OCI-LY7 (cell line): ENCODE results near the gene WDR26. TPM values are rescaled to one million over a fixed set of nuclear protein-coding genes. Genes with fewer than 3 reads are reported as not detected.
"Not testable (repeated sequence)": the region's sequence is repeated elsewhere in the genome, so short reads cannot be mapped to it uniquely, and the experiment has no call there.

ENCODE experiments used
- BruUV-seq: library from RNA; stranded (reverse); fragments of 400-500 nt; replicated peaks from 2 replicates; lab custom pipeline; 2021; lab: Mats Ljungman, UMichigan
- CTCF ChIA-PET: fragments of 300-600 bp; sonication (Branson Sonifier 250); formaldehyde crosslinking; loops from one replicate; lab custom pipeline; 2022; ENCODE audit warnings: antibody characterized with exemption; ENCODE audit not compliant: unreplicated experiment; lab: Charles Lee
- POLR2A ChIA-PET: fragments of 300-600 bp; sonication (Branson Sonifier 250); formaldehyde crosslinking; loops from one replicate; lab custom pipeline; 2022; ENCODE audit warnings: antibody characterized with exemption; lab: Charles Lee
- DNase-seq: peaks from one replicate; pipeline ENCODE4 v3.0.0-alpha.2; 2015; ENCODE audit warnings: low spot score
- H2AFZ ChIP-seq: fragments of 200-600 bp; sonication (generic), shearing (Covaris generic); 2 replicates; pipeline ENCODE4 v1.6.1; 2014; ENCODE audit warnings: mild to moderate bottlenecking, antibody characterized with exemption, low read length, moderate library complexity
- H3K27ac ChIP-seq: fragments of 200-600 bp; sonication (generic); 2 replicates; pipeline ENCODE4 v1.5.1; 2014; ENCODE audit warnings: mixed run types, low read depth, mild to moderate bottlenecking, moderate library complexity, low read length, inconsistent platforms; ENCODE audit not compliant: poor library complexity, severe bottlenecking
- H3K36me3 ChIP-seq: fragments of 200-600 bp; sonication (generic); 2 replicates; pipeline ENCODE4 v1.6.1; 2014; ENCODE audit warnings: mild to moderate bottlenecking, antibody characterized with exemption, low read length, moderate library complexity, mixed read lengths; ENCODE audit not compliant: insufficient read depth
- H3K4me1 ChIP-seq: fragments of 200-600 bp; sonication (generic); 2 replicates; pipeline ENCODE4 v1.5.1; 2014; ENCODE audit warnings: mild to moderate bottlenecking, low read length; ENCODE audit not compliant: insufficient read depth, poor library complexity, severe bottlenecking
- H3K4me2 ChIP-seq: fragments of 200-600 bp; sonication (generic); 2 replicates; pipeline ENCODE4 v1.6.1; 2014; ENCODE audit warnings: mild to moderate bottlenecking, low read length
- H3K4me3 ChIP-seq: fragments of 200-600 bp; sonication (generic); 2 replicates; pipeline ENCODE4 v1.5.1; 2014; ENCODE audit warnings: mild to moderate bottlenecking, low read depth, low read length; ENCODE audit not compliant: poor library complexity, severe bottlenecking
- H3K79me2 ChIP-seq: fragments of 200-600 bp; sonication (generic); 2 replicates; pipeline ENCODE4 v1.6.1; 2016; ENCODE audit warnings: low read depth, mild to moderate bottlenecking, low read length, moderate library complexity, mixed read lengths; ENCODE audit not compliant: insufficient read depth
- H3K9me2 ChIP-seq: fragments of 200-600 bp; sonication (generic); 2 replicates; pipeline ENCODE4 v1.6.1; 2016; ENCODE audit warnings: mild to moderate bottlenecking, low read length, mixed read lengths; ENCODE audit not compliant: insufficient read depth
- H3K9me3 ChIP-seq: fragments of 200-600 bp; sonication (generic); 2 replicates; pipeline ENCODE4 v1.6.1; 2014; ENCODE audit warnings: mild to moderate bottlenecking, mixed run types, low read length, mixed read lengths
- H4K20me1 ChIP-seq: fragments of 200-600 bp; sonication (generic); 2 replicates; pipeline ENCODE4 v1.6.1; 2014; ENCODE audit warnings: mild to moderate bottlenecking, antibody characterized with exemption, low read length, moderate library complexity, mixed read lengths; ENCODE audit not compliant: insufficient read depth
- CTCF ChIP-seq: fragments of 200-600 bp; sonication (generic); conservative IDR thresholded peaks from 2 replicates; pipeline ENCODE4 v1.5.1; 2014; ENCODE audit warnings: mild to moderate bottlenecking, antibody characterized with exemption, low read length, moderate library complexity, mixed read lengths
- EZH2phosphoT487 ChIP-seq: fragments of 200-600 bp; sonication (generic); IDR thresholded peaks from 2 replicates; pipeline ENCODE4 v1.6.1; 2018; ENCODE audit warnings: low read depth, borderline replicate concordance, mild to moderate bottlenecking, mixed run types, antibody characterized with exemption, low read length, moderate library complexity, mixed read lengths
- intact Hi-C: fragments of 100-400 bp; cut with micrococcal nuclease; formaldehyde crosslinking; loops from one replicate; pipeline ENCODE4 v1.10.0; 2022; ENCODE audit not compliant: unreplicated experiment
- total RNA-seq, 2 experiments: library from RNA; depleted of rRNA in 1 of 2; stranded (reverse); fragments of >200 nt in 1 of 2; shearing (Covaris generic) in 1 of 2; gene quantifications; 2 replicates each; pipeline ENCODE4 v1.2.3, GENCODE V29; 2014 to 2022

Gene WDR26
- total RNA-seq, 2 experiments from 2014 or later: 32.0 to 77.5 TPM

GRCh38 chr1:224430511-224431113, 4.0 kb downstream of the WDR26 start:
- Histone ChIP-seq H4K20me1 (peaks cover 20% of the 10 kb centered on the region), H3K4me3 (peak overlapping the region; percentile 26), H2AFZ (no peak overlapping the region), H3K27ac (peak overlapping the region; percentile 42), H3K9me3 (no peaks in the 10 kb centered on the region), H3K4me1 (peaks cover 41% of the 10 kb centered on the region), H3K9me2 (no peaks in the 10 kb centered on the region), H3K79me2 (peaks cover 90% of the 10 kb centered on the region), H3K36me3 (peaks cover 64% of the 10 kb centered on the region), H3K4me2 (peak overlapping the region; percentile 95)
- intact Hi-C loops: loop anchor here (5.0 to 10.0 kb wide), 4 partner anchors 73 to 994 kb away; partner anchors contain the start of genes CNIH4, DEGS1, LBR and TP53BP2
- TSS peak; percentile 35 for BruUV-seq
- CTCF ChIA-PET: no interaction called here
- peak; percentile 46 for DNase-seq
- POLR2A ChIA-PET: interaction anchor here (0.6 to 2.3 kb wide), 7 partner anchors 9 to 72 kb away, joined by 3 to 11 read pairs (median 4); no protein-coding TSS in a partner anchor
- TF ChIP-seq CTCF (no peak), EZH2phosphoT487 (no peak)

GRCh38 chr1:224429616-224430326, 4.8 kb downstream of the WDR26 start:
- H3K9me2 ChIP-seq: no peaks in the 10 kb centered on the region
- H4K20me1 ChIP-seq: peaks cover 20% of the 10 kb centered on the region
- peaks cover 46% of the 10 kb centered on the region for H3K4me1 ChIP-seq
- no peak overlapping the region for H3K4me2 ChIP-seq
- DNase-seq: no peak
- no peak overlapping the region for H2AFZ ChIP-seq
- H3K27ac ChIP-seq: no peak overlapping the region
- peaks cover 73% of the 10 kb centered on the region for H3K36me3 ChIP-seq
- no TSS peak for BruUV-seq
- H3K4me3 ChIP-seq: no peak overlapping the region
- no peaks in the 10 kb centered on the region for H3K9me3 ChIP-seq
- TF ChIP-seq EZH2phosphoT487 (no peak), CTCF (no peak)
- intact Hi-C loops: loop anchor here (5.0 to 10.0 kb wide), 4 partner anchors 72 to 995 kb away; partner anchors contain the start of genes CNIH4, DEGS1, LBR and TP53BP2
- H3K79me2 ChIP-seq: peaks cover 87% of the 10 kb centered on the region
- ChIA-PET POLR2A (interaction anchor here (0.6 to 2.3 kb wide), 5 partner anchors 8 to 46 kb away, joined by 3 to 8 read pairs (median 4); no protein-coding TSS in a partner anchor), CTCF (no interaction called here)

GRCh38 chr1:224428713-224429112, 5.9 kb downstream of the WDR26 start:
- DNase-seq, H3K4me2 ChIP-seq, H2AFZ ChIP-seq, intact Hi-C loops, H3K4me3 ChIP-seq, BruUV-seq, H3K9me3 ChIP-seq, H3K9me2 ChIP-seq, H3K27ac ChIP-seq, CTCF ChIA-PET: not testable (repeated sequence)
- POLR2A ChIA-PET: interaction anchor here (0.7 kb wide), 2 partner anchors 15 to 23 kb away, joined by 3 to 4 read pairs; no protein-coding TSS in a partner anchor
- Histone ChIP-seq H3K4me1 (peaks cover 46% of the 10 kb centered on the region), H3K36me3 (peaks cover 83% of the 10 kb centered on the region), H4K20me1 (peaks cover 20% of the 10 kb centered on the region), H3K79me2 (peaks cover 83% of the 10 kb centered on the region)
